GM12878 (cell line): ENCODE data around the gene PRDM2.

Experiments used
- EZH2 ChIP-seq: IDR thresholded peaks from 2 replicates; pipeline ENCODE4 v1.6.1; 2012; ENCODE audit warnings: low read depth, mild to moderate bottlenecking, control low read depth, inconsistent platforms, low read length, borderline replicate concordance; ENCODE audit not compliant: control insufficient read depth
- NFIC ChIP-seq: IDR thresholded peaks from 2 replicates; pipeline ENCODE4 v1.6.1; 2012; ENCODE audit warnings: low read depth, mild to moderate bottlenecking, inconsistent platforms, low read length, moderate library complexity
- POLR2AphosphoS5 ChIP-seq: IDR thresholded peaks from 2 replicates; pipeline ENCODE4 v1.6.1; 2011; ENCODE audit warnings: mild to moderate bottlenecking, low read length, inconsistent platforms
- TF ChIP-seq, protein P1 (sequence below), 3 experiments: IDR thresholded peaks in 2 of 3; conservative IDR thresholded peaks in 1 of 3; 2 replicates each; pipeline ENCODE4 v1.5.1; 2011; ENCODE audit warnings: low read depth in 3 of 3, low read length in 3 of 3, mild to moderate bottlenecking in 3 of 3, control low read depth in 2 of 3, moderate library complexity in 2 of 3, inconsistent platforms in 1 of 3, mixed read lengths in 1 of 3; ENCODE audit not compliant: control insufficient read depth in 2 of 3, insufficient read depth in 1 of 3; ENCODE audit errors: extremely low read depth in 1 of 3
- TF ChIP-seq, protein P2 (sequence below): IDR thresholded peaks from 2 replicates; pipeline ENCODE4 v1.6.1; 2012; ENCODE audit warnings: low read depth, low read length, improper control_type of control experiment

DNA sequence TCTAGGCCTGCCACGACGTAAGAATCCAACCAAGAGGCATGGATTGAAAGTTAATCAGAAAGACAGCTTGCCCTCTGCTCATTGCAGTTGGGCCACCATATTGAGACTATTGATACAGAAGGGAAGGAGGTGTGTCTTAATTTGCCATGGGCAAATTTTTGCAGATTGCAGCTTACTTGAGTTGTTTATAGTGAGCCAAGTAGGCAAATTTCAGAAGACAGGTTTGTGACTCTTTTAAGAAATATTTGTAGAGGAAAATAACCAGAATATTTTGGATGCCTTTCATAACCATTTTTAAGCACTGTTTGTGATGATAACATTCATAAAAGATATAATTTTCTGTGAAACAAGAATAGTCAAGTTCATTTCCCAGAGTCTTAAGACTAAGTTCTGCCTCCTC lies 74.1 kb downstream of the PRDM2 start:
- TF ChIP-seq POLR2AphosphoS5: no peak
- TF ChIP-seq, protein P1, sequence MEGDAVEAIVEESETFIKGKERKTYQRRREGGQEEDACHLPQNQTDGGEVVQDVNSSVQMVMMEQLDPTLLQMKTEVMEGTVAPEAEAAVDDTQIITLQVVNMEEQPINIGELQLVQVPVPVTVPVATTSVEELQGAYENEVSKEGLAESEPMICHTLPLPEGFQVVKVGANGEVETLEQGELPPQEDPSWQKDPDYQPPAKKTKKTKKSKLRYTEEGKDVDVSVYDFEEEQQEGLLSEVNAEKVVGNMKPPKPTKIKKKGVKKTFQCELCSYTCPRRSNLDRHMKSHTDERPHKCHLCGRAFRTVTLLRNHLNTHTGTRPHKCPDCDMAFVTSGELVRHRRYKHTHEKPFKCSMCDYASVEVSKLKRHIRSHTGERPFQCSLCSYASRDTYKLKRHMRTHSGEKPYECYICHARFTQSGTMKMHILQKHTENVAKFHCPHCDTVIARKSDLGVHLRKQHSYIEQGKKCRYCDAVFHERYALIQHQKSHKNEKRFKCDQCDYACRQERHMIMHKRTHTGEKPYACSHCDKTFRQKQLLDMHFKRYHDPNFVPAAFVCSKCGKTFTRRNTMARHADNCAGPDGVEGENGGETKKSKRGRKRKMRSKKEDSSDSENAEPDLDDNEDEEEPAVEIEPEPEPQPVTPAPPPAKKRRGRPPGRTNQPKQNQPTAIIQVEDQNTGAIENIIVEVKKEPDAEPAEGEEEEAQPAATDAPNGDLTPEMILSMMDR (IDR thresholded peaks at IDR 0.05 in 2 of 3, conservative IDR thresholded peaks at IDR 0.05 in 1 of 3; ENCODE audit: control insufficient read depth in 2 of 3, extremely low read depth in 1 of 3, insufficient read depth in 1 of 3, low read depth in 3 of 3, low read length in 3 of 3): no peak
- TF ChIP-seq, protein P2, sequence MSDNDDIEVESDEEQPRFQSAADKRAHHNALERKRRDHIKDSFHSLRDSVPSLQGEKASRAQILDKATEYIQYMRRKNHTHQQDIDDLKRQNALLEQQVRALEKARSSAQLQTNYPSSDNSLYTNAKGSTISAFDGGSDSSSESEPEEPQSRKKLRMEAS: no peak
- TF ChIP-seq EZH2: no peak
- TF ChIP-seq NFIC: no peak
